CD14-positive monocyte (primary cell): ENCODE results near the gene ADAM8. TPM values are rescaled to one million over a fixed set of nuclear protein-coding genes. Genes with fewer than 3 reads are reported as not detected.

Source experiments
- DNase-seq, 3 donors: peaks; one replicate each; pipeline ENCODE4 v3.0.0-alpha.2; 2011 to 2022
- H2AFZ ChIP-seq: 2 replicates; pipeline ENCODE4 v1.6.0; 2012; ENCODE audit warnings: mild to moderate bottlenecking, low read depth, low read length, inconsistent platforms; ENCODE audit not compliant: insufficient read depth, poor library complexity, severe bottlenecking
- H3K27ac ChIP-seq, 2 donors: 1 replicate in 1 of 2; 2 replicates in 1 of 2; pipeline ENCODE4 v1.5.1; 2012 to 2013; ENCODE audit warnings: low read length in 2 of 2, control low read depth in 1 of 2, inconsistent platforms in 1 of 2, low read depth in 1 of 2, mild to moderate bottlenecking in 1 of 2
- H3K27me3 ChIP-seq, 2 donors: one replicate each; pipeline versions ENCODE4 v1.6.0 to v1.6.1; 2011 to 2013; ENCODE audit warnings: low read length in 2 of 2; ENCODE audit not compliant: control insufficient read depth in 2 of 2, insufficient read depth in 2 of 2
- H3K36me3 ChIP-seq, 2 donors: replicated peaks in 1 of 2; 1 replicate in 1 of 2; 2 replicates in 1 of 2; pipeline versions ENCODE4 v1.5.1 to v1.6.1; 2012 to 2013; ENCODE audit warnings: low read length in 2 of 2, control low read depth in 1 of 2, inconsistent platforms in 1 of 2, mild to moderate bottlenecking in 1 of 2; ENCODE audit not compliant: insufficient read depth in 2 of 2, control insufficient read depth in 1 of 2
- H3K4me1 ChIP-seq, 2 donors: 1 replicate in 1 of 2; 2 replicates in 1 of 2; pipeline versions ENCODE4 v1.5.1 to v1.6.1; 2012 to 2013; ENCODE audit warnings: low read length in 2 of 2, control low read depth in 1 of 2, inconsistent platforms in 1 of 2, mild to moderate bottlenecking in 1 of 2, moderate library complexity in 1 of 2; ENCODE audit not compliant: insufficient read depth in 2 of 2, control insufficient read depth in 1 of 2
- H3K4me2 ChIP-seq: replicated peaks from 2 replicates; pipeline ENCODE3; 2012; ENCODE audit warnings: low read length, moderate library complexity, mild to moderate bottlenecking; ENCODE audit not compliant: poor library complexity, severe bottlenecking; ENCODE audit errors: extremely low read depth
- H3K4me3 ChIP-seq, 3 experiments: fragments of 200-600 bp in 1 of 3; sonication (generic) in 1 of 3; replicated peaks in 1 of 3; 1 replicate in 2 of 3; 2 replicates in 1 of 3; pipeline ENCODE4 v1.5.1; 2011 to 2013; ENCODE audit warnings: low read length in 3 of 3, mild to moderate bottlenecking in 3 of 3, control low read depth in 2 of 3, low read depth in 2 of 3, inconsistent platforms in 1 of 3, moderate library complexity in 1 of 3
- H3K79me2 ChIP-seq: 2 replicates; pipeline ENCODE4 v1.6.0; 2012; ENCODE audit warnings: mild to moderate bottlenecking, control low read depth, inconsistent platforms, low read length, moderate library complexity; ENCODE audit not compliant: insufficient read depth
- H3K9ac ChIP-seq: 2 replicates; pipeline ENCODE4 v1.6.0; 2017; ENCODE audit warnings: low read length, mild to moderate bottlenecking; ENCODE audit not compliant: insufficient read depth, poor library complexity, severe bottlenecking
- H3K9me3 ChIP-seq, 2 donors: replicated peaks in 1 of 2; 1 replicate in 1 of 2; 2 replicates in 1 of 2; pipeline versions ENCODE4 v1.5.1 to v1.6.1; 2012 to 2013; ENCODE audit warnings: low read length in 2 of 2, control low read depth in 1 of 2; ENCODE audit not compliant: control insufficient read depth in 1 of 2, insufficient read depth in 1 of 2
- H4K20me1 ChIP-seq: 2 replicates; pipeline ENCODE4 v1.6.0; 2012; ENCODE audit warnings: mild to moderate bottlenecking, low read length, control low read depth, moderate library complexity; ENCODE audit not compliant: insufficient read depth
- H3K27ac Mint-ChIP-seq, 7 donors: one replicate each; pipeline ENCODE4 v1.8.0; 2020; ENCODE audit warnings: mild to moderate bottlenecking in 7 of 7, mixed read lengths in 7 of 7, moderate library complexity in 6 of 7, inconsistent platforms in 2 of 7
- H3K27me3 Mint-ChIP-seq, 3 donors: one replicate each; pipeline ENCODE4 v1.8.0; 2021 to 2022; ENCODE audit warnings: low read depth in 3 of 3, mild to moderate bottlenecking in 3 of 3, mixed read lengths in 3 of 3, moderate library complexity in 3 of 3, inconsistent platforms in 1 of 3
- H3K36me3 Mint-ChIP-seq, 2 donors: one replicate each; pipeline ENCODE4 v1.8.0; 2020; ENCODE audit warnings: mixed read lengths in 2 of 2, inconsistent platforms in 1 of 2, mild to moderate bottlenecking in 1 of 2
- H3K4me1 Mint-ChIP-seq: one replicate; pipeline ENCODE4 v1.8.0; 2020; ENCODE audit warnings: mild to moderate bottlenecking, mixed read lengths
- H3K4me3 Mint-ChIP-seq, 2 donors: one replicate each; pipeline ENCODE4 v1.8.0; 2020; ENCODE audit warnings: mild to moderate bottlenecking in 2 of 2, mixed read lengths in 2 of 2, moderate library complexity in 1 of 2
- H3K9me3 Mint-ChIP-seq, 7 donors: one replicate each; pipeline ENCODE4 v1.8.0; 2020 to 2022; ENCODE audit warnings: mixed read lengths in 7 of 7, mild to moderate bottlenecking in 6 of 7, moderate library complexity in 6 of 7, inconsistent platforms in 2 of 7
- CTCF ChIP-seq: fragments of 200-600 bp; IDR thresholded peaks from one replicate; pipeline ENCODE4 v1.8.0; 2022; ENCODE audit warnings: antibody characterized with exemption, mild to moderate bottlenecking
- WGBS: methylation state at CpG from one replicate; pipeline ENCODE4 v1.1.5; 2013; ENCODE audit warnings: missing lambda C conversion rate; ENCODE audit not compliant: insufficient coverage; 5-methylcytosine and 5-hydroxymethylcytosine counted together
- intact Hi-C, 2 donors: fragments of 100-400 bp; cut with micrococcal nuclease; formaldehyde crosslinking; loops; one replicate each; pipeline versions ENCODE4 v1.15.0 to v1.15.1; 2023
- polyA plus RNA-seq, 3 donors: library from polyadenylated mRNA; depleted of rRNA in 1 of 3; unstranded in 2 of 3; stranded (reverse) in 1 of 3; fragments of 300-500 nt in 2 of 3; fragments of >200 nt in 1 of 3; fragmentation: Illumina TruSeq in 2 of 3; gene quantifications; 1 replicate in 2 of 3; 2 replicates in 1 of 3; pipeline ENCODE4 v1.2.3, GENCODE V29; 2012 to 2021

The ADAM8 gene
- polyA plus RNA-seq, 3 donors, result 32.7 to 228 (median 72.8) TPM

GRCh38 chr10:133214468-133215410, 61.9 kb downstream of the ADAM8 start:
- no peak overlapping the region for H3K27ac Mint-ChIP-seq
- WGBS, result 87% methylated on average over 22 of the region's 28 CpGs
- no peaks in the 10 kb centered on the region for H3K36me3 ChIP-seq

More at GRCh38 chr10:133214468-133215410, 61.9 kb downstream of the ADAM8 start:
- Histone ChIP-seq H3K27me3 (peaks cover 0 to 7% of the 10 kb centered on the region in 2 donors), H4K20me1 (no peaks in the 10 kb centered on the region), H2AFZ (no peak overlapping the region), H3K27ac (no peak overlapping the region), H3K9me3 (no peaks in the 10 kb centered on the region), H3K79me2 (no peaks in the 10 kb centered on the region), H3K9ac (no peak overlapping the region), H3K4me3 (no peak overlapping the region), H3K4me2 (no peak overlapping the region), H3K4me1 (no peaks in the 10 kb centered on the region)
- no peak for DNase-seq
- TF ChIP-seq CTCF, result no peak
- Mint-ChIP-seq H3K4me1 (no peaks in the 10 kb centered on the region), H3K9me3 (no peaks in the 10 kb centered on the region), H3K4me3 (no peak overlapping the region), H3K27me3 (peaks cover 3 to 15% (median 14%) of the 10 kb centered on the region in 3 donors), H3K36me3 (no peaks in the 10 kb centered on the region)
- intact Hi-C loops, result no loop called here
